ENCODE results near the gene NOMO2. TPM values are rescaled to one million over a fixed set of nuclear protein-coding genes. Genes with fewer than 3 reads are reported as not detected.
"Not testable (repeated sequence)": the region's sequence is repeated elsewhere in the genome, so short reads cannot be mapped to it uniquely, and the experiment has no call there.

The NOMO2 gene
- total and polyA plus RNA-seq, 10 donors = 28.0 to 84.1 (median 53.7) TPM

DNA sequence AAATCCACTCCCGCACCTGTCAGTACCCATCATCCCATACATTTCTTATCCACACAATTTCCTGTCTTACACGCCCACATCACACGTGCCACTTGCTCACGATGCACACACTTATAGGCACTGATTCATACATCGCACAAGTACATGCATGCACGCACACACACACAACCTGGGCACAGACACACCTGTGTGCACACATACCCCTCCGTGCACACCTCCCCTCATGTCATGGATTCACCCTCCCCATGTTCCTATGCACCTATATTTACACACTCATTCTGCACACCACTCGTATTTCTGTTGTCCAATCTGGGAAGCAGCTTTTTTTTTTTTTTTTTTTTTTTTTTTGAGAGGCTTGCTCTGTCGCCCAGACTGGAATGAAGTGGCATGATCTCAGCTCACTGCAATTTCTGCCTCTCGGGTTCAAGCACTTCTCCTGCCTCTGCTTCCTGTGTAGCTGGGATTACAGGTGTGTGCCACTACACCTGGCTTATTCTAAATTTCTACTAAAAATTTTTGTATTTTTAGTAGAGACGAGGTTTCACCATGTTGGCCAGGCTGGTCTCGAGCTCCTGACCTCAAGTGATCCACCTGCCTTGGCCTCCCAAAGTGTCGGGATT is 13.5 kb upstream of the NOMO2 start:
- H3K27ac ChIP-seq; H3K4me3 ChIP-seq; H3K4me1 ChIP-seq; DNase-seq; intact Hi-C loops (cut with DNase I; ENCODE audit: low total_unique reads); H3K36me3 ChIP-seq; H3K27me3 ChIP-seq (replicated peaks in 1 of 7); H3K9me3 ChIP-seq: not testable (repeated sequence)
- 86 to 92% (median 89%) methylated on average over 9 to 13 of the region's 13 CpGs for WGBS, 5 donors

DNA sequence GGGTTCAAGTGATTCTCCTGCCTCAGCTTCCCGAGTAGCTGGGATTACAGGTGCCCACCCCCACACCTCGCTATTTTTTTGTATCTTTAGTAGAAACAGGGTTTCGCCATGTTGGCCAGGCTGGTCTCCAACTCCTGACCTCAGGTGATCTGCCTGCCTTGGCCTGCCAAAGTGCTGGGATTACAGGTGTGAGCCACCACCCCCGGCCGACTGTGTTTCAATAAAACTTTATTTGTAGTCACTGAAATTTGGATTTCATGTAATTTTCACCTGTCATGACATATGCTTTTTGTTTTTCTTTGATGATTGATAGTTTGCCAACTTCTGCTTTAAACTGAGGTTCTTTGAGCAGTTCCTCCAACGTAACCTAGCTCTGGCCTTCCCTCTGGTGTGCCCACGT is 12.0 kb upstream of the NOMO2 start:
- DNase-seq; H3K9me3 ChIP-seq; intact Hi-C loops (cut with DNase I; ENCODE audit: low total_unique reads); H3K4me3 ChIP-seq; H3K27me3 ChIP-seq (replicated peaks in 1 of 7); H3K4me1 ChIP-seq; H3K36me3 ChIP-seq; H3K27ac ChIP-seq: not testable (repeated sequence)
- WGBS, 5 donors = 87 to 100% (median 88%) methylated on average over 2 to 5 of the region's 7 CpGs

DNA sequence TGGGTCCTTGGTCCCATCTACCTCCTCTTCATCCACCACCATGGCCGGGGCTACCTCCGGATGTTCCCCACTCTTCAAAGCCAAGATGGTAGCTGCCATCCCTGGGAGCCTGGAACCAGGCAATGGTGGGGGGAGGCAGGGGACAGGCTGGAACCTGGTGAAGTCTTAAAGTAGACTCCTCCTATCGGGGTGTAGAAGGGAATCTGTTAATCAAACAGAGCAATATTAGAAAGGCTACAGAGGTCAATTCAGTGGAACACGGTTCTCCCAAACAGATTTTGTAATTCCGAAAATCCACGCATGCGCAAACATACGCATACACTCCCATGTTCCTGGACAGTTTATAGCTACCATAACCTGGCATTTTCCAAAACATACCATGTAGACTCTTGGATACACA is 11.1 kb upstream of the NOMO2 start:
- H3K27ac ChIP-seq; H3K9me3 ChIP-seq; intact Hi-C loops (cut with DNase I; ENCODE audit: low total_unique reads); H3K4me3 ChIP-seq; H3K27me3 ChIP-seq (replicated peaks in 1 of 7); H3K4me1 ChIP-seq; H3K36me3 ChIP-seq; DNase-seq: not testable (repeated sequence)
- 85 to 97% (median 95%) methylated on average over 5 to 8 of the region's 8 CpGs for WGBS, 5 donors

DNA sequence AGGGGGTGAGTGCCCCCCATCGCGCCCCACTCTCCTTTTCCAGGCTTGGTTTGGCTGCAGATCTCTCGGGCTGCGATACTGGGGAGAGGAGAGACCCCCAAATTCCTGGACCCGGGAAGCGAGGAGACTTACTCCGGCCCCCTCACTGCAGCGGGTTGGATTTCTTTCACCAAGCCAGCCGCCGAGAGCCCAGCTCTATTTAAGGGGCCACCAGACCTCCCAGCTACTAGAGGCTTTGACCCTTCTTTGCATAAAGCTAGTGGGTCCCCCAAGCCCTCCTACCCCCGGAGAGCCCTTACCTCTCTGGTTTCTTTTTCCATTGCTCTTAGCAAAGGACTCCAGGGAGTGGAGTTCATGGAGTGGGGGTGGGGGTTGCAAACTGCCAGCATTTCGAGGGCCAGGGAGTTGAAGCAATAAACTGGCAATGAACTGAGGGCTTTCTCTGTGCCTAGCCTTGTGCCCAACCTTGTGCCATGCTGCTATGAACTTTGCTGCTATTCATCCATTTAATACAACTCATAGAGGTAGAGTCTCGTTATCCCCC is 9.5 kb upstream of the NOMO2 start:
- intact Hi-C loops (cut with DNase I; ENCODE audit: low total_unique reads); H3K4me1 ChIP-seq; H3K27me3 ChIP-seq (replicated peaks in 1 of 7); DNase-seq; H3K9me3 ChIP-seq; H3K27ac ChIP-seq; H3K36me3 ChIP-seq: not testable (repeated sequence)
- 12 to 67% (median 24%) methylated on average over 1 to 8 of the region's 13 CpGs for WGBS, 5 donors
- peak overlapping the region in 2 of 8 donors; percentile 23 to 39 for H3K4me3 ChIP-seq

DNA sequence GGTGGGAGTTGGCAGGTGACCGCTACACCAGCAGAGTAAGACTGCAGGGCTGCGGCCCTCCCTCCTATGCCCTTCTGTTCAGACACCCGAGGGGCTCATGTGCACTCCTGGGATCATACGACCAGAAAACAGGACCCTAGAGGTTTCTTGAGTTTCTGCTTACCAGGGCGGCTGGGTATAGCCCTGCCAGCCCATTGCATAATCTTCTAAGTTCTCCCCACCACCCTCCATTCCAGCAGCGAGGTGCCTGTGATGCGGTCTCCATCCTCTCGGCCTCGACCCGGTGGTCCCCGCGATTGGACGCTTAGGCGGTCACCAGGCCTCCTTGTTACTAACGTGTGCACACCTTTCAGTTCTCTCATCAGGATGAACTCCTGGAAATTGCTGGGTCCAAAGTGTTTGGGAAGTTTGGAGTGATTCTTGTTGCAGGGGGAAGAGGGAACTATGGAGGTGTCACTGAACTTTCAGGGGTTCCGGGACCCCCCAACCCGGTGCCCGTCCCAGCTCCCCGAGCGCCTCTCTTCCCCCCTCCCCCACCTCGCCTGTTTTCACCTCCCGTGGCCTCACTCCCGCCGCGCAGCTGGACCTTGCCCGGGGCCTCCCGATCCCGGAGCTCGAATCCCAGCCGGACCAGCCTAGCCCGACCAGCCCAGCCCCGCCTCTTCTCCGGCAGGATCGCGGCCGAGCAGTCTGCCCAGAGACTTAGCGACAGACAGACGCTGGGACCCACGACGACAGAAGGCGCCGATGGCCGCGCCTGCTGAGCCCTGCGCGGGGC is 8.8 kb upstream of the NOMO2 start:
- intact Hi-C loops (cut with DNase I; ENCODE audit: low total_unique reads) = not testable (repeated sequence)

DNA sequence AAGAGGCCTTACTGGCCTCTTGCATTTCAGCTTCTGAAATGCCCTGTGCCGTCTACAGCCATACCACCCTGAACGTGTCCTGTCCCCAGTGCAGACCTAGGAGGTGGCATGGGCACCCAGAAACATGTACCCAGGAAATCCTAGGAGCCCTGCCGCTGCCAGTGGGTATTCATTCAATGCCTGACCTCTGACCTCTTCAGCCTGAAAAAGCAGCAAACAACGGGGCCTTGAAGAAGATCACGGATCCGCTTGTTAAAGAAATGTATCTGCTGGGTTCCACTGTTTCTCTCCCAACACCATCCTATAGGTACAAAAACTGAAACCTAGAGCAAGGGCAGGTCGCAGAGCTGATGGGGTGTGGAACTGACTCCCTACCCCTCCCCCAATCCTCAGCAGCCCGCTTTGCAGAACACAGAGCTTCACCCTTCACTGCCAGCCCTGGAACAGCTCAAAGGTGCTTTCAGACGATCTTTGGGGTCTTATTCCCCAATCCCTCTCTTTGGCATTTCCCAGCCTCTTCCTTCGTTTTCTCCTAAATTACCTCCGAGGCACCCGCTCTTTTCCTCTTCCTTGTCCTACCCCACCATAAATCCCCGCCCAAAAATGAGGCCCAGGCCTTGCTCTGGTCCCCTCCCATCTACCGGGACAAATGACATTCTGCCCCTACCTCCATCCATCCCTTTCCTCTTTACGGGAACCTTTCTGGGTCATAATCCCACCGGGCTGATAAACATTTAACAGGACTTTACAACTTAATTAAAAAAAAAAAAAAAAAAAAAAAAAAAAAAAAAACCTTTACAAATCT is 1.3 kb downstream of the NOMO2 start:
- Histone ChIP-seq H3K4me1 (peaks cover 0 to 15% (median 4%) of the 10 kb centered on the region in 6 donors), H3K4me3 (peak overlapping the region in 5 of 8 donors; percentile 41 to 71 (median 57))
- H3K36me3 ChIP-seq; H3K9me3 ChIP-seq; H3K27me3 ChIP-seq (replicated peaks in 1 of 7); H3K27ac ChIP-seq; DNase-seq; intact Hi-C loops (cut with DNase I; ENCODE audit: low total_unique reads): not testable (repeated sequence)
- WGBS, 5 donors = 32 to 48% (median 41%) methylated on average over 11 to 14 of the region's 16 CpGs

More for the DNA sequence above, 8.8 kb upstream of the NOMO2 start:
- 24 to 46% (median 31%) methylated on average over 14 to 26 of the region's 46 CpGs for WGBS, 5 donors
- H3K36me3 ChIP-seq; DNase-seq; H3K9me3 ChIP-seq; H3K27ac ChIP-seq; H3K4me1 ChIP-seq; H3K27me3 ChIP-seq (replicated peaks in 1 of 7): not testable (repeated sequence)
- H3K4me3 ChIP-seq = peak overlapping the region in 2 of 8 donors; percentile 23 to 42

DNA sequence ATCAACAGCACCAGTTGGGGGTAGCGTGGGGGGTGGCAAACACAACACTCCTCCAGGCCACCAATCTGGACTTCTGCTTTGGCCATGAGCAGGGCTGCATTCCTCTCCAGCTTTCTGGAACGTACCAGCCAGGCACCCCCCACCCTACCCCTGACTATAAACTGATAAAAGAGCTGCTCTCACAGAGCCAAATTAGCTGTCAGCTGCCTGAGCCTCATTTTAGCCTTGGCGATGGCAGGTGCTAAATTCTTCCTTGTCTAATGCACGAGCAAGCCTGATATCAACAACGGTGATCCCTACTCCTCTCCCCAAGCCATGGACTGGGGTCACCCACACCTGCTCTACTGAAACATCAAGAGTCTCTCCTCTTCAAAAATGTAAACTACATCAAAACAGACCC is 8.2 kb downstream of the NOMO2 start:
- WGBS, 5 donors = 100% methylated on average over 1 of the region's 5 CpGs; no CpG with 5 or more reads in 4 of the 5 donors
- H3K4me1 ChIP-seq; DNase-seq; H3K27me3 ChIP-seq (replicated peaks in 1 of 7); H3K27ac ChIP-seq; intact Hi-C loops (cut with DNase I; ENCODE audit: low total_unique reads); H3K9me3 ChIP-seq; H3K4me3 ChIP-seq: not testable (repeated sequence)
- peaks cover 0 to 23% (median 0%) of the 10 kb centered on the region in 6 donors for H3K36me3 ChIP-seq

DNA sequence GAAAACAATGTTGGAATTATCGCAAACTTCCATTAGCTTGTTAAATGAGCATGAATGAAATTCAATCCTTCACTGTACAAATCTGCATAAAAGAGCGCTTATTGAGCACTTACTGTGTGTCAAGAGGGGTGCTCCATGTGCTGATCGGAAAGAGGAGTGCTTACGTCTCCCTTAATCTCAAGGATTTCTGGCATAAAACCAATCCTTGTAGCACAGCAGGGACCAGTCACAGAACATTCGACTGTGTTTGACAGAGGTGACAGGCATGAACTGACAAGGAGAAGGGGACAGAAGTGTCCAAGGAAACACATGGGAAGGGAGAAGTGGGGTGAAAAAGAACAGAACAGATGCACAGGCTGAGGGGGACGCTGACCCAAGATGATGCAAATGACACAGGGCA is 14.5 kb downstream of the NOMO2 start:
- H3K4me1 ChIP-seq; H3K9me3 ChIP-seq; DNase-seq; H3K4me3 ChIP-seq; H3K27me3 ChIP-seq (replicated peaks in 1 of 7); H3K27ac ChIP-seq; intact Hi-C loops (cut with DNase I; ENCODE audit: low total_unique reads): not testable (repeated sequence)
- WGBS, 5 donors = 86 to 94% (median 93%) methylated on average over 3 to 5 of the region's 6 CpGs
- peaks cover 0 to 14% (median 0%) of the 10 kb centered on the region in 6 donors for H3K36me3 ChIP-seq

DNA sequence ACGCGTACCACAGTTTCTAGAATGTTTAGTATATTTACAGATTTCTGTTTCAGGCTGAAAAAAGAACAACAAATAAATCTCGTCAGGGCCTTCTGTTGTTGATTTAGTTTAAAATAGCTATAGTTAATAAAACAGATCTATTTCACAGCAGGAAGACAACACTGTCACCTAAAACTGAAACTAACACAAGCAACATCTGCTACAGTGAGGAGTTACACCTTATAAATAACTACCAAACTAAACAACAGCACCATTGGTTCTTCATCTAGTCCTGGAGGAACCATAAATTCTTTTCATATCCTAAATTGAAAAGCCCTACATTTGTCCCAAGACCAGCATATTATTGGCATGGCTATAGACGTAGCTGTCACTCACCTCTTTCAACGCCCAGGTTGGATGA is 15.0 kb downstream of the NOMO2 start:
- intact Hi-C loops (cut with DNase I; ENCODE audit: low total_unique reads); H3K4me3 ChIP-seq; H3K9me3 ChIP-seq; DNase-seq; H3K27me3 ChIP-seq (replicated peaks in 1 of 7); H3K4me1 ChIP-seq; H3K27ac ChIP-seq: not testable (repeated sequence)
- peaks cover 0 to 14% (median 0%) of the 10 kb centered on the region in 6 donors for H3K36me3 ChIP-seq
- WGBS, 5 donors = no CpG with 5 or more reads among the region's 5 CpGs

DNA sequence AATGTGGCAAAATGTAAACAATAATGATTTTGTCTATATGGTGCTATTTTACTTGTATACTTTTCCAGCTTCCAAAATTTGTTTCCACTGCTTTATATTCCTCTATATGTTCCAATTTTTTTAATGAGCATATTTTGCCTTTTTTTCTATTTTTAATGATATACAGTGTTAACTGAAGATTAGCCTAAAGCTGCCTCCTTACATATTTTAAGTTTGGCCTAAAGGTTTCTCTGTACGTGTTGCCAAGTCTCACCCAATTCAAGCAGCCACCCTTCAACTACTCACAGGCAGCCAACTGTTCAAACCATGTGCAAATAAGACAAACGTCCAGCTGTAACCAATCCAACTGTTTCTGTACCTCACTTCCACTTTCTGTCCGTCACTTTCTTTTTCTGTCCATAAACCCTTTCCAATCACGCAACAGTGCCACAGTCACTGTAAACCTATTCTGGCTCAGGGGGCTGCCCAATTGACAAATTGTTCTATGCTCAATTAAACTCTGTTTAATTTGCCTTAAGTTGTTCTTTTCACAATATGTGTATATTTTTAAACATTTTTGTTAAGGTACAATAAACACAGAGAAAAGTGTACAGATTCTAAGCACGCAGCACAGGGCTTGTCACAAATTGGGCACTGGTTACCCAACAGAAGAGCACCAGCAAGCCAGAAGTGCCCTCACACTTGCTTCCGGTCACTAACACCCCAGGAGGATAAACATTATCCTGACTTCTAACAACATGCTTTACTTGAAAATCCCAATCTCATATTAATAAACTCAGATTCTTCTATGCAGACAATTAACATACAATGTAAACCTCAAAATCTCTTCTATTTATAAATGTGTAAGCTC is 17.4 kb downstream of the NOMO2 start:
- intact Hi-C loops (cut with DNase I; ENCODE audit: low total_unique reads); H3K9me3 ChIP-seq; H3K4me3 ChIP-seq; H3K27ac ChIP-seq; DNase-seq; H3K4me1 ChIP-seq; H3K27me3 ChIP-seq (replicated peaks in 1 of 7): not testable (repeated sequence)
- peaks cover 0 to 14% (median 0%) of the 10 kb centered on the region in 6 donors for H3K36me3 ChIP-seq
- 68 to 92% (median 88%) methylated on average over 4 to 5 of the region's 6 CpGs for WGBS, 5 donors
